Subcutaneous adipose tissue (tissue), 4 donors: ENCODE data around the gene SORBS1. TPM values are rescaled to one million over a fixed set of nuclear protein-coding genes. Genes with fewer than 3 reads are reported as not detected.

Source experiments
- total RNA-seq, 4 donors: library from RNA; depleted of rRNA; stranded (reverse); fragments of >200 nt; gene quantifications; one replicate each; pipeline ENCODE4 v1.1.0, GENCODE V29; 2016
- TF ChIP-seq, protein P1 (sequence below): fragments of 450-650 bp; IDR thresholded peaks from one replicate; pipeline ENCODE4 v1.5.1; 2016; ENCODE audit warnings: low read depth, mild to moderate bottlenecking, control low read depth, antibody characterized with exemption, moderate library complexity

Gene SORBS1
- total RNA-seq, 4 donors from 2014 or later: 460 to 715 (median 623) TPM

DNA sequence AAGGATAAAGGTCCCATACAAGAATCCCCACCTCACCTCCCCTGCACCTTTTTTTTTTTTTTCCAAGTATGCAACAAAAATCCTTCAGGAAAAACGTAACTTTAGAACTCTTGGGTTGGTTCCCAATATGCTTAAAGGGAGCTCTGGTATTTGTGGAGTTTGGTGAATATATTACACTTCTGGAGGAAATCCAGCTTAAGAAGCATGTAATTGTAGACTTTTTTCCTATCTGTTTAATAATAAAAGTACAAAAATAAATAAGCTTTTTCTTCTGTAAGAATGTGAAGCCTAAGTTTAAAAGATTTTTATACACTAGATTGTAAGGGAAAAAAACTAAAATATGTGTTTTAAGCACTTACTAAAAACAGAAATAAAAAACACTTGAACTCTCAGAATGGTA lies 102.3 kb downstream of the SORBS1 start:
- TF ChIP-seq, protein P1, sequence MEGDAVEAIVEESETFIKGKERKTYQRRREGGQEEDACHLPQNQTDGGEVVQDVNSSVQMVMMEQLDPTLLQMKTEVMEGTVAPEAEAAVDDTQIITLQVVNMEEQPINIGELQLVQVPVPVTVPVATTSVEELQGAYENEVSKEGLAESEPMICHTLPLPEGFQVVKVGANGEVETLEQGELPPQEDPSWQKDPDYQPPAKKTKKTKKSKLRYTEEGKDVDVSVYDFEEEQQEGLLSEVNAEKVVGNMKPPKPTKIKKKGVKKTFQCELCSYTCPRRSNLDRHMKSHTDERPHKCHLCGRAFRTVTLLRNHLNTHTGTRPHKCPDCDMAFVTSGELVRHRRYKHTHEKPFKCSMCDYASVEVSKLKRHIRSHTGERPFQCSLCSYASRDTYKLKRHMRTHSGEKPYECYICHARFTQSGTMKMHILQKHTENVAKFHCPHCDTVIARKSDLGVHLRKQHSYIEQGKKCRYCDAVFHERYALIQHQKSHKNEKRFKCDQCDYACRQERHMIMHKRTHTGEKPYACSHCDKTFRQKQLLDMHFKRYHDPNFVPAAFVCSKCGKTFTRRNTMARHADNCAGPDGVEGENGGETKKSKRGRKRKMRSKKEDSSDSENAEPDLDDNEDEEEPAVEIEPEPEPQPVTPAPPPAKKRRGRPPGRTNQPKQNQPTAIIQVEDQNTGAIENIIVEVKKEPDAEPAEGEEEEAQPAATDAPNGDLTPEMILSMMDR: no peak

DNA sequence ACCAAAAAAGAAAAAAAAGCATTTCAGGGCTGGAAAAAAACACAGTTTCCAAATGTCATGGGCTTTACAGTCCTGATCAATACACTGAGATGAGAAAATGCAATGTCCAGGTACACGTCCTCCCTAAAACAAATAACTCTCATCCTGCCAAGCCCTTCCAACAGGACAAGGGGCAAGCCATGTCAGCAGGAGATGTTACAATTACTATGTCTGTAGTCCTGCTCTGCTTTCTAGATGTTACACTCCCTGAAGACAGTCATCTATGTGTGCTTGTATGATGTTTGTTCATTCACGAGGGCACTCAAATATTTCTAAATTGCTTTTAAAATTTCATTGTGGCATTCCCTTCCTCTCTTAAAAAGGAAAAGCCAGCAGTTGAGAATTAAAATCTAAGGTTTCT lies 103.2 kb downstream of the SORBS1 start:
- TF ChIP-seq, protein P1: no peak

DNA sequence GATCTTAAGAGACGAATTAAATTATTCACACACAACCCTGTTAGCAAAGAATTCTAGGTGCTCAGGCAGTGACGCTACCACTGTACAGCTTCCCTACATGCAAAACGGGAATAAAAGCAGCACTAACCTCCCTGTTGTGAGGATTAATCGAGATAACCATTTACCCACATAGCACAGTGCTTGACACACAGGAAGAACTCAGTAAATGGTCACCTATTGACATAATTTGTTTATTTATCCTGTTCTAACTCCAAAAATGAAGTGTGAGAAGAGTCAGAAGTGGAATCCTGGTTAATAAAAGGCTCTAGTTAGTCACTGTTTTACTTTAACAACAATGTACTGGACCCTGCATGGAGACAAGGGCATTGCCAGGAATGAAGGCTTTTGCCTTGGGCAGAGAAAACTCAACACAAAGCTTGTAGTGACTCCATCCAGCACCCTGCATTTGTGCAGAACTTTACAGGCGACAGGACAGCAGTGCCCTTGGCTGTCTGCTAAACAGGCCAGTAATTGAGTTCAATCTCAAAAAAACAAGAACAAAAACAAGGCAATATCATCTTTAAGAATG lies 103.8 kb downstream of the SORBS1 start:
- TF ChIP-seq, protein P1: no peak

DNA sequence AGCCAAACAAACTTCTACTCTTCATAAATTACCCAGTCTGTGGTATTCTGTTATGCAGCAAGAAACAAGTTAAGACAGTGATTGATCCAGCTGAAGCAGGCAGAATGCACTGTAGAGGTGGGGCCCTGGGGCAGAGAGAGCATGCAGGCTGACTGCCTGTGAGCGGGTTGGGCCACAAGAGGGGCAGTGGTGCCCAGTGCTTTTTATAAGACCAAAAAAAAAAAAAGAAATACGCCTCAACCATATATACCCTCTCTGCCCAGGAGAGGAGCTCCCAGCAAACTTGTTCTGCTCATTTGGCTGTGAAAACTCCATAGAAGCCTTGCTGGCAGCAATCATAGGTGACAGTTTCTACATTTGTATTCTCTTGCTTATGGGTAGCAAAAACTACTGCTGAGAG lies 104.7 kb downstream of the SORBS1 start:
- TF ChIP-seq, protein P1: no peak

DNA sequence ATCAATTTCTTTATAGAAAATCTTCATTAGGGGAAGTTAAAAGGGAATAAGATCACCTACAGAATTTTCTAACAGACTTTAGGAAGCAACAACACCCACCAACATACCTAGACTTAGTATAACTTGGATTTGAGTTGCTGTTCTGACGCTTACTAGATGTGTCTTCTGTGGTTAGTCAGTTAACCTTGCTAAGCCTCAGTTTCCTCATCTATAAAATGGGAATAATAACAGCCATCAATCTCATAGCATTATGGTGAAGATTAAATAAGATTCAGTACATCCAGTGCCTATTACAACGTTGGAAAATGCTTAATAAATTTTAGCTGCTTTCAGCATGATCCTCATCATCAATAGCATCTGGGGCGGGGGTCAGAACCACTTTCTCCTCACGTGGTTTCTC lies 106.2 kb downstream of the SORBS1 start:
- TF ChIP-seq, protein P1: no peak

DNA sequence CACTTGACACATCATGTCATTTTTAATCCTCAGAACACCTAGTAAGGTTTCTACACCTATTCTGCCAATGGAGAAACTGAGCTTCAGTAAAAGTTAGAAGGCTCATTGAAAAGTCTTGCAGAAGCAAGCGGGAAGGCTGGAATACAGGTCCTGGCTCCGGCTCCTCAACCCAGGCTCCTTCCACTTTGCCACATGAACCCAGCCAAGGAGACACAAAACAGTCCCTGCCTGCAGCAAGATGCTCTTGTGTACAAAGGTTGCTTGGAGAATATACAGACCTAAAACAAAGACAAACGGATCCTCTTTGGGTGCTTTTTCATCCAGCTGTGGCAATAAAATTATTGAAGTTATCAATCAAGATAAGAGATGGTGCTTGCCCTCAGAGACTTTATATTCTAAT lies 106.8 kb downstream of the SORBS1 start:
- TF ChIP-seq, protein P1: no peak

DNA sequence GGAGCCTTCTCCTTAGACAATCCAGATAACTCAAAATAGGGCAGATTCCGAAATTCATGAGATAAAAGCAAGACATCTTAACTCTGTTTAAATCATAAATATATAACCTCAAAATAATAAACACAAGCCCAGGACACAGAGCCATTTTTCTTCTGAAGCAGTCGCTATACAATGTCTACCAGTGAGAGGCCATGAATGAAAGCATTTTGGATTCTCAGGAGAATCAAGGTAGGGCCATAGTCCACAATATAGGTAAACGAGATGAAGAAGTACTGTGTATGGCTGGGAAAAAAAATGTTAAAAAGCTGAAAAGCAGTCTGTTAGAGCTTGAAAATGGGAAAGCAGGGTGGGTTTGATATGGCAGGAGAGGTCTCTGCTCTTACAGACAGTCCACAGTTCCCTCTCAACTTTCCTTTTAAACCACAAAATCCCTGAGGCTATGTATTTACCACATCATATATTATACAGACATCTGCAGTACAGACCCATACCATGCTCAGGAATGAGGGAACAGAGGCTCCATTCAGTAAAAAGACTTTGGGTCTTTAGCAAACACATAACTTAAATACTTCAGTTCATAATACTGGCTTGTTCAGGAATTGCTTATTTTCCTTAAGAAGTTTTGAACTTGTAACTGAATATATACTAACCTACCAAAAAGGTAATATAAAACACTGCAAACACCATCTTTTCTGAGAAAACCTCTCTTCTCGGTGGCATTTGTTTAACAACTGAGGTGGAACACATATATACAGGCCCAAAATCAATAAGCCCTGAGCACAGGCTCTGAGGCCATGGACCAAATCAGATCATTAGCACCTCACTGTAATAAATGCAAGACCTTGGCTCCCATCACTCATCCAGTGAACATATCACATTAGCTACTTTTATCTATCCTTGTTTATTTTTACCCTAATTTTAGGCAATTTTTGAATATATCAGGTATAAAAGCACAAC lies 109.3 kb downstream of the SORBS1 start:
- TF ChIP-seq, protein P1: no peak
